BJ (cell line): ENCODE measurements around the gene NECAB2. TPM values are rescaled to one million over a fixed set of nuclear protein-coding genes. Genes with fewer than 3 reads are reported as not detected.

ENCODE experiments used
- CTCF ChIA-PET: fragments of 350-600 bp; formaldehyde crosslinking; extraction: SDS; loops from one replicate; lab custom pipeline; 2021; ENCODE audit warnings: antibody characterized with exemption, inconsistent platforms; lab: Yijun Ruan, JAX
- POLR2A ChIA-PET: fragments of 300-600 bp; sonication (Branson Sonifier 250); formaldehyde crosslinking; extraction: SDS; loops from one replicate; lab custom pipeline; 2021; ENCODE audit warnings: antibody characterized with exemption; lab: Charles Lee
- DNase-seq: peaks from one replicate; pipeline ENCODE4 v3.0.0-alpha.2; 2011; ENCODE audit warnings: low read depth
- H3K27me3 ChIP-seq: 2 replicates; pipeline ENCODE4 v1.6.0; 2011; ENCODE audit warnings: low read length; ENCODE audit not compliant: control insufficient read depth, insufficient read depth
- H3K36me3 ChIP-seq: 2 replicates; pipeline ENCODE4 v1.5.1; 2011; ENCODE audit warnings: low read length; ENCODE audit not compliant: control insufficient read depth, insufficient read depth
- H3K4me3 ChIP-seq: 2 replicates; pipeline ENCODE4 v1.5.1; 2011; ENCODE audit warnings: low read depth, mild to moderate bottlenecking, control low read depth, low read length
- polyA plus RNA-seq: library from polyadenylated mRNA; depleted of rRNA; stranded (reverse); fragments of >200 nt; gene quantifications from 2 replicates; pipeline ENCODE4 v1.2.3, GENCODE V29; 2011
- TF ChIP-seq, protein P1 (sequence below): IDR thresholded peaks from 2 replicates; pipeline ENCODE4 v1.5.1; 2011; ENCODE audit warnings: low read depth, mild to moderate bottlenecking, control low read depth, inconsistent platforms, low read length, moderate library complexity; ENCODE audit not compliant: insufficient read depth

Gene NECAB2
- polyA plus RNA-seq, 1 experiment = 0.15 TPM

DNA sequence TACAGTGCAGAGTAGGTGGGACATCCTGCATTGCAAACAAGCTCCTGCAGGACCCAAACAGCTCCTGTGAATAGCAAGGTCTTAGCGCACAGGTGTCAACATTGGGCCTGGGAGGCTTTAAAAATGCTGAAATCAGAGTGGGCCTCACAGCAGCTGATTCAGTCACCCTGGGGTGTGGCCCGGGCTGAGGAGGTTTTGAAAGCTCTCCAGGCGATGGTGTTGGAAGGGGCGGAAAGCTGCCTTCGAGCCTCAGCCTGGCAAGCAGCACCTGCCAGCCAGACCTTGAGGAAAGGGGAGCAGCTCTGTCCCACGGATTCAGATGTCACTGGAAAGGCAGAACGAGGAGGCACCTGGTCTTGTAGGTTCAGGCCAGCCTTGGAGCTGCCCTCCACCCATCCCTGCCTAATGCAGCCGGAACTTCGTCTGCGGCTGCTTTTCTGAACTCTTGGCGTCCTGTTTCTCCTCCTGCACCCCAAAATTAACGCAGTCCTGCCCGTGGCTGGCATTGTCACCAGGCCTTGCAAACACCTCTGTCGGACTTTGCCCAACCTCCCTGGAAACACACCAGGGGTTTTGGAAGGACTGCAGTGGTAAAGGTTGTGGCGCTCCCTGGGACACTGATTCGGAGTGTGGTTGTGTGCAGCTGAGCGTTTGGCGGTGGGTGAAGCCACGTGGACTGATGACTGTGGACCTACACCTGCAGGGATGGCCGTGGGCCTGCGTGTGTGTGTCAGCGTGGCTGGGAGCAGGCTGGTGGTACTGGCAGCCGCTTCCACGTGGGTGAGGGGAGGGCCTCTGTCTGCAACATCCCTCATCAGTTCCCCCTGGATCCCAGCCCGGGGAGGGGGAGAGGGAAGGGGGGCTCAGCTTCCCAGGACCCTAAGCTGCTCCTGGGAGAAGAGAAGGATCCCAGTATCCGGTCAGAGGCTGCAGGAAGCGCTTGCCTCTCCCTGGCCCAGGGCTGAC, 3.4 kb downstream of the NECAB2 start:
- ChIA-PET CTCF (interaction anchor here (1.4 to 2.4 kb wide), 3 partner anchors 15 to 94 kb away, joined by 4 to 11 read pairs (median 6); no protein-coding TSS in a partner anchor), POLR2A (no interaction called here)
- peaks cover 11% of the 10 kb centered on the region for H3K27me3 ChIP-seq
- H3K4me3 ChIP-seq = no peak overlapping the region
- no peaks in the 10 kb centered on the region for H3K36me3 ChIP-seq
- DNase-seq = no peak
- TF ChIP-seq, protein P1, sequence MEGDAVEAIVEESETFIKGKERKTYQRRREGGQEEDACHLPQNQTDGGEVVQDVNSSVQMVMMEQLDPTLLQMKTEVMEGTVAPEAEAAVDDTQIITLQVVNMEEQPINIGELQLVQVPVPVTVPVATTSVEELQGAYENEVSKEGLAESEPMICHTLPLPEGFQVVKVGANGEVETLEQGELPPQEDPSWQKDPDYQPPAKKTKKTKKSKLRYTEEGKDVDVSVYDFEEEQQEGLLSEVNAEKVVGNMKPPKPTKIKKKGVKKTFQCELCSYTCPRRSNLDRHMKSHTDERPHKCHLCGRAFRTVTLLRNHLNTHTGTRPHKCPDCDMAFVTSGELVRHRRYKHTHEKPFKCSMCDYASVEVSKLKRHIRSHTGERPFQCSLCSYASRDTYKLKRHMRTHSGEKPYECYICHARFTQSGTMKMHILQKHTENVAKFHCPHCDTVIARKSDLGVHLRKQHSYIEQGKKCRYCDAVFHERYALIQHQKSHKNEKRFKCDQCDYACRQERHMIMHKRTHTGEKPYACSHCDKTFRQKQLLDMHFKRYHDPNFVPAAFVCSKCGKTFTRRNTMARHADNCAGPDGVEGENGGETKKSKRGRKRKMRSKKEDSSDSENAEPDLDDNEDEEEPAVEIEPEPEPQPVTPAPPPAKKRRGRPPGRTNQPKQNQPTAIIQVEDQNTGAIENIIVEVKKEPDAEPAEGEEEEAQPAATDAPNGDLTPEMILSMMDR = no peak

DNA sequence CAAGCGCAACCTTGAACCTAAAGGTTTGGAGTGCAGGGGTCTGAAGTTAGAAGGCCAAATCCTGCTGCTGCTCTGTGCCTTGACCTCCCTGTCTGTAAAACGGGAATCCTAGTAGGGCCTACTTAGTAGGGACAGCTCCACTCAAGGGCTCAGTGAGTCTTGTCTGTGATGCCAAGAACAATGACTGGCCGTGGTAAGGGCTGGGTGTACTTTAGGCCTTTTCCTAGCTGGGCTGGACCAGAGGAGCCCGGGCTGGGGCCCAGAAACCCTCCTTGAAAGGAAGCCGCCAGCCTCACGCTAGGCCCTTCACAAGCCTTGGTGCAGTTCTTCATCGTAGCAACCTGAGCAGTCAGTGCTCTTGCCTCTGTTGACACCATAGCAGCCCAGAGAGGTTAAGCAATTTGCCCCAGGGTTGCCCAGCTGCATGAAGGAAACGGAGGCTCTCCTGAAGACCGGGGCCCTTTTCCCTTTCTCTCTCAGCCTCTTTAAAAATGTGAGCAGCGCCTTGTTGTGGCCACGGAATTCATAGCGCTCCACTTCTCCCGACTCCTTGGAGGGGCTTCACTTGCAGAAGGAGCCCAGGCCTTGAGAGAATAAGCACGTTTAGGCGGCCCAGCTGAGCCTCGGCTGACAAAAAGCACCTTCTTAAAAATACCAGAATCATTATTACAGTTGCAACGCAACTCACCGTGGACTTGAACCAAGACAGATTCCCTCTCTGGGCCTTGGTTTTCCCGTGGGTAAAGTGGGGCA, 4.4 kb downstream of the NECAB2 start:
- POLR2A ChIA-PET = no interaction called here
- Histone ChIP-seq H3K36me3 (no peaks in the 10 kb centered on the region), H3K4me3 (no peak overlapping the region), H3K27me3 (peaks cover 11% of the 10 kb centered on the region)
- CTCF ChIA-PET = interaction anchor here (1.4 kb wide), 1 partner anchor 93 kb away, joined by 6 read pairs; no protein-coding TSS in a partner anchor
- no peak for DNase-seq
- TF ChIP-seq, protein P1 = no peak

DNA sequence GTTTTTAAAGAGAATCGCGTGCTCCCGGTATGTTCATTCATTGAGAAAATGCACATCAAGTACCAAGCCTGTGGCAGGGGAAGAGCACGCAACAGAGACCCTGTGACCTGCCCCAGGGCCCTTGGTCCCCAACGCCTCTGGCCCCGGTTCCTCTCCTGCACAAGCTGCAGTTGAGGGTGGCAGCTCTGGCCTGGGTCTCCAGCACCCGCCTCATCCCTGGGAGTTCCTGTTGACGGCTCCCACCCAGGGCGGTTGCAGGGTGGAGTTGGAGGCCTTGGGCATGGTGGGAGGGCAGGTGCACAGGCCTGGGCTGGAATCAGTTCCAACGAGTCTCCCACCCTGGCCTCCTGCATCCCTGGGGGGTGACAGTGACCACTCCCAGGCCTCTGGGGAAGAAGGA, 5.0 kb downstream of the NECAB2 start:
- TF ChIP-seq, protein P1 = no peak
- peaks cover 11% of the 10 kb centered on the region for H3K27me3 ChIP-seq
- POLR2A ChIA-PET = no interaction called here
- no peak for DNase-seq
- CTCF ChIA-PET = no interaction called here
- no peaks in the 10 kb centered on the region for H3K36me3 ChIP-seq
- no peak overlapping the region for H3K4me3 ChIP-seq

DNA sequence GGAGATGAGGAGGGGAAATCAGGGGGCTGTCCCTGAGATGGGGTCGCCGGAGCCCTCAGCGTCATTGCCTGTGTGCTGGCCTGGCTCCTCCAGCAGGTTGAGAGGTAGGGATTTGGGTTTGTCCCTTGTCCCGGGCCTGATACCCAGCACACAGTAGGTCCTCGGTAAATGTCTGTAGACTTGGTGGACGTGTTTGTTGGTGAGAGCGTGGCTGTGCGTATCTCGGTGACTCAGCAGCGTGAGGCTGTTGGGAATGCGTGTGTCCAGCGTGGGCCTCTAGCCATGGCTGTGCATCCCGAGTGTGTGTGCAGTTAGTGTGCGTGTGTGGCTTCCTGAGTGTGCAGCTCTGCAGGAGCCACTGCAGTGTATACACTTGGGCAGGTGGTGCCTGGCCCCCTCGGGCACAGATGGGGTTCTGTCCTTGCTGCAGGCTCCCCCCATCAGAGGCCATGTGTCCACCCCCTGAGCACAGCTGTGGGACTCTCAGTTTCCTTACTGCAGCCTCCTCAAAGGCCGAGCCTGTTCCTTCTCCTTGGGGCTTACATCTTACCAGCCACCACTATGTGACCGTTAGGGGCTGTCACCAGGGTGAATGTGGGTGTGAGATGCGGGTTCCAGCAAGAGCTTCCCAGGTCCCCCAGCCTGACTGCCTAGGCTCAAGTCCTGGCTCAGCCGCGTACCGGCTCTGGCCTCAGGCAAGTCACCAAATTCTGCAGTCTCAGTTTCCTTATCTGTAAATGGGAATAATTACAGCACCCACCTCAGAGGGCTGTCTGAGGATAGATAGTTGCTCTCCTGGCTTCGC, 5.7 kb downstream of the NECAB2 start:
- ChIA-PET POLR2A (no interaction called here), CTCF (interaction anchor here (1.0 kb wide), 1 partner anchor 90 kb away, joined by 3 read pairs; no protein-coding TSS in a partner anchor)
- H3K27me3 ChIP-seq = peaks cover 10% of the 10 kb centered on the region
- H3K36me3 ChIP-seq = no peaks in the 10 kb centered on the region
- DNase-seq = no peak
- TF ChIP-seq, protein P1 = no peak
- no peak overlapping the region for H3K4me3 ChIP-seq
